MCF 10A (cell line): ENCODE results near the gene GLIS1. TPM values are rescaled to one million over a fixed set of nuclear protein-coding genes. Genes with fewer than 3 reads are reported as not detected.
A peak's percentile ranks its signal among the peaks of the same experiment; 100 is the strongest.

Experiments used
- BruUV-seq: library from RNA; stranded (reverse); fragments of 400-500 nt; replicated peaks from 2 replicates; lab custom pipeline; 2021; lab: Mats Ljungman, UMichigan
- CTCF ChIA-PET: fragments of 300-600 bp; sonication (Branson Sonifier 250); formaldehyde crosslinking; extraction: SDS; loops from one replicate; lab custom pipeline; 2021; ENCODE audit warnings: antibody characterized with exemption, inconsistent platforms; lab: Yijun Ruan, JAX
- POLR2A ChIA-PET: fragments of 300-600, 350-650 bp; sonication (Branson Sonifier 250); formaldehyde crosslinking; extraction: SDS; loops from one replicate; lab custom pipeline; 2020; ENCODE audit warnings: antibody characterized with exemption, inconsistent platforms; lab: Yijun Ruan, JAX
- DNase-seq: peaks from one replicate; pipeline ENCODE4 v3.0.0-alpha.2; 2018; ENCODE audit not compliant: unreplicated experiment
- H3K27ac Mint-ChIP-seq: one replicate; pipeline ENCODE4 v1.8.0; 2022; ENCODE audit warnings: mild to moderate bottlenecking, low read depth, mixed read lengths; ENCODE audit not compliant: unreplicated experiment
- H3K27me3 Mint-ChIP-seq: one replicate; pipeline ENCODE4 v1.8.0; 2022; ENCODE audit warnings: mixed read lengths; ENCODE audit not compliant: insufficient read depth, unreplicated experiment
- H3K36me3 Mint-ChIP-seq: one replicate; pipeline ENCODE4 v1.8.0; 2022; ENCODE audit warnings: mild to moderate bottlenecking, moderate library complexity, mixed read lengths; ENCODE audit not compliant: insufficient read depth, unreplicated experiment
- H3K4me1 Mint-ChIP-seq: one replicate; pipeline ENCODE4 v1.8.0; 2022; ENCODE audit warnings: mixed read lengths; ENCODE audit not compliant: insufficient read depth, unreplicated experiment
- H3K4me3 Mint-ChIP-seq: one replicate; pipeline ENCODE4 v1.8.0; 2022; ENCODE audit warnings: mild to moderate bottlenecking, moderate library complexity, mixed read lengths; ENCODE audit not compliant: unreplicated experiment
- H3K9me3 Mint-ChIP-seq: one replicate; pipeline ENCODE4 v1.8.0; 2022; ENCODE audit warnings: mixed read lengths; ENCODE audit not compliant: unreplicated experiment
- intact Hi-C: fragments of 100-400 bp; cut with micrococcal nuclease; formaldehyde crosslinking; loops from 2 replicates; pipeline ENCODE4 v1.14.1; 2022
- total RNA-seq: library from RNA; stranded (reverse); gene quantifications from 2 replicates; pipeline ENCODE4 v1.2.3, GENCODE V29; 2022
- TF ChIP-seq, protein P1 (sequence below): fragments of 200-600 bp; IDR thresholded peaks from one replicate; pipeline ENCODE4 v1.8.0; 2022; ENCODE audit warnings: antibody characterized with exemption, mild to moderate bottlenecking; ENCODE audit not compliant: unreplicated experiment

The GLIS1 gene
- total RNA-seq, 1 experiment from 2014 or later, result 0.93 TPM

DNA sequence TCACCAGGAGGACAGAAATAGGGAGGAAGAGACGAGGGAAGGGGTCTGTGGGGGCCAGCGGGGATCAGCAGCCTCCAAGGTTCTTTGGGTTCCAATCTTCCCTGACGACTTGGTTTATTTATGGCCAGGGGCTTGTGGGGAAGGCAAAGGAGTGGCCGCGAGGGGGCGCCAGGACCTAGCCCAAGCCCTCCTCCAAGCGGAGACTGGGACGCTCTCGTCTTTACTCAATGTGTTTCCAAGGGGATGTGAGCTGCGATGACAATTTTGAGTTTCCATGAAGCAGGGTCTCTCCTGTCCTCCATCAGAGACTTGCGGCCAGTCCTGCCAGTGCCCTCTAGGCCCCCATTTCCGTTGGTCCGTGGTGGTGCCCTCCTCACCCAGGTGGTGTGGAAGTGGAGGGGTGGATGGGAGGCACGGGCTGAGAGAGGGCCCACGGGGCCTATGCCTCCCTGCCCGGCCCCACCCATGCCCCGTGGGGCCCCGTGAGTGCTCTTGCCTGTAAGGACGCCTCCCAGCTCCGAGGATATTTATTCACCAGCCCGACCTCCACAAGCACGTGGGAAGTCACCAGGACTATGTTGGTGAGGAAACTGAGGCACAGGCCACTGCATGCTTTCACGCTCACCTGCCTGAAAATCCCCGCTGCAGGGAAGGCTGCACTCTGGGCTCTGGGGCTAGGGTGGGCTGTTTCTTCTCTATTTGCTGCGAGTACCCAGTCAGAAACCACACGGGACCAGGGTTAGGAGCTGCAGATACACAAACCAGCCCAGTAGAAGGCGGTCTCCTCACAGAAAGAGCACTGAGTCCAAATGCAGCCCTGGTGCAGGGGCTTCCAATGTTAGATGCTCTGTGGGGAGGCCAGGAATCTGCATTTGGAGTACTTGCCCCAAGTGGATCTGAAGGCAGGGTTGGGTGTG is 253.2 kb downstream of the GLIS1 start:
- Mint-ChIP-seq H3K4me1 (no peaks in the 10 kb centered on the region), H3K9me3 (no peaks in the 10 kb centered on the region), H3K27ac (no peak overlapping the region), H3K27me3 (peaks cover 49% of the 10 kb centered on the region), H3K4me3 (no peak overlapping the region), H3K36me3 (no peaks in the 10 kb centered on the region)
- ChIA-PET POLR2A (no interaction called here), CTCF (interaction anchor here (0.6 to 7.0 kb wide), 21 partner anchors 13 to 476 kb away, joined by 3 to 66 read pairs (median 3); no protein-coding TSS in a partner anchor)
- TF ChIP-seq, protein P1, sequence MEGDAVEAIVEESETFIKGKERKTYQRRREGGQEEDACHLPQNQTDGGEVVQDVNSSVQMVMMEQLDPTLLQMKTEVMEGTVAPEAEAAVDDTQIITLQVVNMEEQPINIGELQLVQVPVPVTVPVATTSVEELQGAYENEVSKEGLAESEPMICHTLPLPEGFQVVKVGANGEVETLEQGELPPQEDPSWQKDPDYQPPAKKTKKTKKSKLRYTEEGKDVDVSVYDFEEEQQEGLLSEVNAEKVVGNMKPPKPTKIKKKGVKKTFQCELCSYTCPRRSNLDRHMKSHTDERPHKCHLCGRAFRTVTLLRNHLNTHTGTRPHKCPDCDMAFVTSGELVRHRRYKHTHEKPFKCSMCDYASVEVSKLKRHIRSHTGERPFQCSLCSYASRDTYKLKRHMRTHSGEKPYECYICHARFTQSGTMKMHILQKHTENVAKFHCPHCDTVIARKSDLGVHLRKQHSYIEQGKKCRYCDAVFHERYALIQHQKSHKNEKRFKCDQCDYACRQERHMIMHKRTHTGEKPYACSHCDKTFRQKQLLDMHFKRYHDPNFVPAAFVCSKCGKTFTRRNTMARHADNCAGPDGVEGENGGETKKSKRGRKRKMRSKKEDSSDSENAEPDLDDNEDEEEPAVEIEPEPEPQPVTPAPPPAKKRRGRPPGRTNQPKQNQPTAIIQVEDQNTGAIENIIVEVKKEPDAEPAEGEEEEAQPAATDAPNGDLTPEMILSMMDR, result peak; percentile 85
- no TSS peak for BruUV-seq
- intact Hi-C loops, result loop anchor here (1.0 kb wide), 2 partner anchors 197 to 269 kb away; no protein-coding TSS in a partner anchor
- peak; percentile 79 for DNase-seq

DNA sequence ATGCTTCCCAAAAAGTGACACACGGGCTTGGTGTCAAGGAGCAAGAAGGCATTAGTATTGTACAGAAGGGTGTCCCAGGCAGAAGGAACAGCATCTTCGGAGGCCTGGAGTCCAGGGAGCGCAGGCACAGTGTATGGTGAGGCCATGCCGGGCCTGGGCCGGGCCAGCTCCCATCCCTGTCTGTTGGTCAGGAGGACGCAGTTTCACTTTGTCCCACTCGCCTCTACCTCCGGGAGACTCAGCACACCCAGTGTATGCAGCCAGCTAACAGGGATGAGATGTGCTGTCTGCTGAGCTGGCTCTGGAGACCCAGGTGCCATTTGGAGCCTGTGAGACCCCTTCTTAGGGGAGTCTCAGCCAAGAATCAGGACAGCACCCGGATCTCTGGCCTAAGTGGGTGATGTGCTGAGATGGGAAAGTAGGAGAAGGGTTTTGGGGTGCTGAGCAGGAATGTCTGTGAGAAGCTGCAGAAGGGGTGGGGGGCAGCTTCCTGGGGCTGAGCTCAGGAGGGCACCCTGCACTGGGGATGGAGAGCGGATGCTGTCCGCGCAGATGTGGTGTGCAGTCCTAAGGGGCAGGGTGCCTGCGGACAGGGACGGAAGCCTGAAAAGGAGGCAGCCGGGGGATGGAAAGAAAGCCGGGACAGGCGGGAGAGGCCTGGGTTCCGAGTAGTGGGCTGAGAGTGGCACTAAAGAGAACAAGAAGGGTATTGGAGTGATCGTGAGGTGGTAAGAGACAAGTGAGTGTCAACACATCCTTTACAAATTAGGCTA is 254.1 kb downstream of the GLIS1 start:
- Mint-ChIP-seq H3K9me3 (no peaks in the 10 kb centered on the region), H3K4me3 (no peak overlapping the region), H3K27ac (no peak overlapping the region), H3K4me1 (no peaks in the 10 kb centered on the region), H3K36me3 (no peaks in the 10 kb centered on the region), H3K27me3 (peaks cover 40% of the 10 kb centered on the region)
- BruUV-seq, result no TSS peak
- intact Hi-C loops, result loop anchor here (1.0 kb wide), 2 partner anchors 197 to 269 kb away; no protein-coding TSS in a partner anchor
- CTCF ChIA-PET, result interaction anchor here (0.7 to 7.0 kb wide), 19 partner anchors 10 to 477 kb away, joined by 3 to 66 read pairs (median 4); no protein-coding TSS in a partner anchor
- POLR2A ChIA-PET, result no interaction called here
- no peak for DNase-seq
- TF ChIP-seq, protein P1, result no peak

DNA sequence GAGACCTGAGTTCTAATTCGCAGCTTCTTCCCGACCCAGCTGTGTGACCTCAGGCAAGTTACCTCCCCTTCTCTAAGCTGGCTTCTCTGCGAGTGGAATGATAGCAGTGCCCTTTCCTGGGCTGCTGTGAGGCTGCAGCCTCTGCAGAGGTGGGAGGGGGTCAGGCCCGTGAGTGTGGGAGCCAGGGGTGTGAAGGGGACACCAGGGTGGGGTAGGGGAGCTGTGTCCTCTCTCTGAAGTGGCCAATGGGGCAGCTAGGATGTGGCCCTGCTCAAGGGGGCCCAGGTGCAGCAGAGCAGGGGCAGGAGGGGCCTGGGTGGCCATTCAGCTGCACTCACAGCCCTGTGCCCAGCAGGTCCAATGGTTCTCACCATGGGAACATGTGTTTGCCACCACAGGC is 255.3 kb downstream of the GLIS1 start:
- POLR2A ChIA-PET, result no interaction called here
- peaks cover 28% of the 10 kb centered on the region for H3K27me3 Mint-ChIP-seq
- DNase-seq, result no peak
- CTCF ChIA-PET, result interaction anchor here (1.0 to 7.0 kb wide), 5 partner anchors 33 to 270 kb away, joined by 3 to 66 read pairs (median 5); no protein-coding TSS in a partner anchor
- intact Hi-C loops, result no loop called here
- no peaks in the 10 kb centered on the region for H3K36me3 Mint-ChIP-seq
- TF ChIP-seq, protein P1, result no peak
- H3K4me3 Mint-ChIP-seq, result no peak overlapping the region
- no peak overlapping the region for H3K27ac Mint-ChIP-seq
- H3K4me1 Mint-ChIP-seq, result no peaks in the 10 kb centered on the region
- no TSS peak for BruUV-seq
- H3K9me3 Mint-ChIP-seq, result no peaks in the 10 kb centered on the region
